NCI-H69 (cell line): ENCODE results near the gene ARHGEF28.

ENCODE experiments used
- DNase-seq: peaks from one replicate; lab custom pipeline; 2025; lab: John Stamatoyannopoulos, UW

Gene ARHGEF28

DNA sequence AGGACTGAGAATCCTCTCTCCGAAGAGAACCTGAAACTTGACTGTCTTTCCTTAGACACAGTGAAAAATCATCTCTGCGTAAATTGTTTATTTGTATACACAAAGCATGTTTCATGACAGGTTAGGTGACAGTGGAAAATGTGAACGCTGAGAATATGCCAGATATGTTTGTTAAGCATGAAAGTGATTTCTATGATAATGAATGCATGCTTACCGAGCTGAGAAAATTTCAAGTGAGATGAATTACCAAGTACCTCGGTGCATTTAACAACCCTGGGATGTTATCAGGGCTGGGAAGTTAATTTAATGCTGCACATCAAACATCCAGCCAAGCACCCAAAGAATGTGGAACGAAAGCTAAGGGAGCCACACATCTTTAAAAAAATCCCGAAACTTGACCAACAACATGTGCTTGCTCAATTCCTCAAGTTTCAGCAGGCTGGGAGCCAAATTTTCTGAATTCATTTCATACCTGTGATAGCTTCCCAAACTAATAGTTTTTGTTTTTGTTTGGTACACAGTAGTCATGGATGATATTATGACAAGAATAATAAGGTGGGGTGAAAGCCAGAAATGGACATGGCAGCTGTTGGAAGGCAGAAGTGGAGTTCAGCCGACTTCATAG, 336.9 kb downstream of the ARHGEF28 start:
- DNase-seq: no peak

DNA sequence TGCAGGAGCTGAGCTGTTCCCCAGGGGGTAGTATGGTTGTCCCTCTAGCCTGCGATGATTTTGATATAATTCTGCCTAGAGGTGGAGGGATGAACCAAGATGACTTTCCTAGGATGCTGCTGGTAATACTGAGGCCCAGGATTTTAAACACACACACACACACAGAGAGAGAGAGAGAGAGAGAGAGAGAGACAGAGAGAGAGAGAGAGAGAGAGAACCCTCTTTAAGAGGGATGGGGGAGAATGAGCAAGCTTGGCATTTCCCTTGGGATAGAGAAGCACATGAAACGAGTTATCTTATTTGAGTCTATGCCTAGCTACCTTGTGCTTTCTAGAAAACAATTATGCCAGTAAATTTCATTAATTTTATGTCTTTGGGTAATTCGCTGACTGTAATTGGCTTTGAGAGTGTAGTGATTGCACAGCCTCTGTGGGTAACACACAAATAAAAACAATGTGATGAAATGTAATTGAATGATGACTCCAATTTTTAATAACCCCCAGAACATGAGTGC, 338.4 kb downstream of the ARHGEF28 start:
- no peak for DNase-seq

DNA sequence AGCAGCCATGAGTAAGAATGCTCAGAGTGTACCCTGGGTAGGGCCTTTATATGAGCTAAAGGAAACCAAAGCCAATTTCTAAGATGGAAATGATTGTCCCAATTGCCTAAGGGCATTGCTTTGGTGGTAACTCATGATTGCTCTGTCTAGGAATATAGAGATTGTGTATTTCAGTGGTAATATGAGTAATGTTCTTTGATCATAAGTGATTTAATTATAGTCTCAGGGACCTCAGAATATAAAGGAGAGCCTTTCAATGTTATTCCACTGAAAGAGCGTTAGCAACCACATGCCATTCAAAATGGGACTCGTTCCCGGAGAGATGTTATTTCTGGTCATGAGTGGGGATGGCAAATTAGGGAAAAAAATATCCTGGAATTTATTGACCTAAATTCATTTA, 340.5 kb downstream of the ARHGEF28 start:
- DNase-seq: peak; percentile 96

- no peak for DNase-seq
Observed at GRCh38 chr5:73967347-73967746, 341.4 kb downstream of the ARHGEF28 start.

DNA sequence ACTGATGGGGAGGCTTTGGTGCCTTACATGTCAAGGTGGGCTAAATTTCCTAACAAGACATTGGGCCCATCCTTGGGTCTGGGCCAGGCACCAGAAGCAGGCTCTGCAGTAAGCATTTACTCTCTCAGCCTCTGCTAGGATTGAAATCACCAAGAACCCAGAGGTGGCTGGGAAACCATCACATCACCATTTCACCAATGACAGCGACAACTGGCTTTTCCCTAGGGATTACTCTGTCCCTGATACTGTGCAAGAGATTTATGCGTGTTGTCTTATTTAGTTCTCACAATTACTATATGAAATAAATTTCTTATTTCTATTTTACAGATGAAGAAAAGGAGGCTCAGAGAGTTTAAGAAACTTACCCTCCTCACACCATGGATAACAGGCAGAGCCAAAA, 342.2 kb downstream of the ARHGEF28 start:
- no peak for DNase-seq

DNA sequence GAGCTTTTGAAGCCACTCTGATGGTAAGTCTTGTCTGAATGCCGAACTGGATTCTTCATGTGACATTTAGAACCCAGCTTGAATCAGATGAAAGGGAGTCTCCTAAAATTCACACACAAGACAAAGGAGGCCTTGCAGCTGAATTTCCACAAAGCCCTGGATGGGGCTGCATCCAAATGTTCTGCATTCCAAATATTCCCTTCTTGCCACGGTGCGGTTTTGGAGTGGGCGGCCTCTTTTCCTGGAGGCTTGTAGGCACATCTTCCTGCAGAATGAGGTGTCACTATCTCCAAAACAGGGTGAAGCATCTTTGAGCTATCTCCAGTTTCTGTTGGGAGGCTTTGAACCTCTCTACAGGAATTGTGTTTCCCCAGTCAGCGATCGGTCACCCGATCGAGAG, 342.7 kb downstream of the ARHGEF28 start:
- DNase-seq: no peak

GRCh38 chr5:73969195-73970036, 343.4 kb downstream of the ARHGEF28 start:
- DNase-seq: peak; percentile 74

DNA sequence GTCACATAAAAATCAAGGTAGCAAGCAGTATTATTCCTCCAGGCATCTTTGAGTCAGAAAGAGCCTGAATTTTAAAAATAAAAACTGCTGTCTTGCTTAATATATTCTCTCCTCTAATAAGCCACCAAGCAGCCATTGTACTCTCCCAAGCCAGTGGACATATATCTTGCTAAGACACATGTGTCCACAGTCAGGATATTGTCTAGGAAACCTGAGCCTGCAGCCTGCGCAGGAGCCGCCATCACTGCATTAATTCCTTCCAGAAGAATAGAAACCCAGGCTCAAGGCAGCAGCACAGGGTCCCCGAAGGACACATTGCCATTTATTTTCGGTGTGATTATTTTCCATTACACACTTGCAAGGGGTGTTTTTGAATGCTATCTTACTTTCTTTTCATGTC, 345.3 kb downstream of the ARHGEF28 start:
- DNase-seq: no peak

GRCh38 chr5:73973135-73973534, 347.1 kb downstream of the ARHGEF28 start:
- no peak for DNase-seq

DNA sequence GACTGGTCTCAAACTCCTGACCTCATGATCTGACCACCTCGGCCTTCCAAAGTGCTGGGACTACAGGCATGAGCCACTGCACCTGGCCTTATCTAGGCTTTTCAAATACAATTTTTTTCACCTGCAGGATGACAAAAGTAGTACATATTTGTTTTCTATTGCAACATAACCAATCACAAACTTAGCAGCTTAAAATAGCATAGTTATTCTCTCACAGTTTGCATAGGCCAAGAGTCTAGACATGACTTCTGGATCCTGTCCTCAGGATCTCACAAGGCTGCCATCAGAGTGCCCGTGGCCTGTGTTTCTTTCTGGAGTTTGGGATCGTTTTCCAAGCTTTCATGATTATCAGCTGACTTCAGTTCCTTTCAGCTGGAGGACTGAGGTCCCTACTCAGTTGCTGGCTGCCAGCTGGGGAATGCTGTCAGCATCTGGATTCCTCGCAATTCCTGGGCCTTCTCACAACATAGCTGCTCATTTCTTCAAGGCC, 348.9 kb downstream of the ARHGEF28 start:
- no peak for DNase-seq

GRCh38 chr5:73975845-73976244, 349.8 kb downstream of the ARHGEF28 start:
- DNase-seq: no peak

DNA sequence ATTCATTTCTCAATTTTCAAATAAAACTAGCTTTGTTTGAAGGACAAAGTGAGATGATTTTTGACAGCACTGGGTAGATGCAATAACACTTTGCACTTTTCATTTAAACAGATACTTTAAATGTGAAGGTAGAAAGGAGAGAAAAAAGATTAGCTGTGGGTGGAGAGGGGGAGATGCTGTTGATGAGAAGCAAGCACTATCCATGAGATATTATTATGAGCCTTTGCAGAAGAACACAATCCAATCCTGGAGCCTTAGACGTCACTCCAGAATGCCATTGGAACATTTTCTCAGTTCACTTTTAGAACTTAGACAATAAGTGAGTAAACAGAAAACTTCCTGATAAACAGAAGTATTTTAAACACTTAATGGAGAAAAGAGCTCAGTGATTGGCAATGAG, 351.1 kb downstream of the ARHGEF28 start:
- DNase-seq: no peak

DNA sequence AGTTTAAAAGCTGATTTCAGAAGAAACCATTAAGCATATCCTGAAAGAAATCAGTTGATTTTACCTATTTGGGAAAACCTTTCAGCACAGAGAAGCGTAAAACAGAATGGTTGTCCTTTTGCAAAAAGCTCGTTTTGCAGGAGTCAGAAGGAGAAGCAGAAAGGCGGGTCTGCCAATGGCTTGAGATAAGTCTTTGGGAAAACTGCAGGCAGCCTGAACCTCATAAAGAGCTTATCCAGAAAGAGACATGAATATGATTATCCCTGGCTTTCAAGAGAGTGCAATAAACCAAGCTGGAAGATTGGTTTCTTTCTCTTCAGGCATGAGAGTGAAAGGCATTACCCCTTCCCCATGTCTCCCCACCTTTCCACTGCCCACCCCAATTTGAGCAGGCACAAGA, 353.3 kb downstream of the ARHGEF28 start:
- no peak for DNase-seq

DNA sequence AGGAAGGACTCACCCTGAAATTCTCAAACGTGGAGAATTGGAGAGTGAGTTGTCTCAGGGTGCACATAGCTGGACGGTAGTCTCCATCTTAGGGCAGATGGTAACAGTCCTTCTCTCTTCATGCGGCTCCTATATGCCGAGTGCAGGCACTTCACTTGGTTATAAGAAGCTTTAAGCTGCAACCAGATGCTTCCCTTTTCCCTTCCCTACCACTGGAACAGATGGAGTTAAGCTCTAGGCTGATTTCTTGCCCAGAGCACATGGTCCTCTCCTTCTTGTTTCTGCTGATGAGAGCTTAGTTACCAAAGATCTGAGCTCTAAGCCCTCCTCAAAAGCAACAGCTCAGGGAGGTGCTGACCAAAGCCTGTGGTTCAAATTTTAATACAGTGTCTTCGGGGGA, 355.7 kb downstream of the ARHGEF28 start:
- no peak for DNase-seq

- no peak for DNase-seq
Observed at GRCh38 chr5:73983644-73984043, 357.6 kb downstream of the ARHGEF28 start.

- peak; percentile 76 for DNase-seq
Observed at GRCh38 chr5:73985145-73985544, 359.1 kb downstream of the ARHGEF28 start.

DNA sequence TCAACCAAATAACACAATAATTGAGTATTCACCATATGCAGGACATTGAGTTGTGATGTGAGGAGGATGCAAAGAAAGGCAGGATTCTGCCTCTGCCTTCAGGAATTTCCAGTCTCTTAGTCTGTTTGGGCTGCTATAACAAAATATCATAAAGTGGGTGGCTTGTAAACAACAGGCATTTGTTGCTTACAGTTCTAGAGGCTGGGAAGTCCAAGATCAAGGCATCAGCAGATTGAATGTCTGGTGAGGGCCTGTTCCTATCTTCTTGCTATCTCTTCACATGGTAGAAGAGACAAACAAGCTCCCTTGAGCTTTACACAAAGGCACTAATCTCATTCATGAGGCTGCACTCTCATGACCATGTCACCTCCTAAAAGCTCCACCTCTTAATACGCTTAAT, 360.7 kb downstream of the ARHGEF28 start:
- DNase-seq: no peak

DNA sequence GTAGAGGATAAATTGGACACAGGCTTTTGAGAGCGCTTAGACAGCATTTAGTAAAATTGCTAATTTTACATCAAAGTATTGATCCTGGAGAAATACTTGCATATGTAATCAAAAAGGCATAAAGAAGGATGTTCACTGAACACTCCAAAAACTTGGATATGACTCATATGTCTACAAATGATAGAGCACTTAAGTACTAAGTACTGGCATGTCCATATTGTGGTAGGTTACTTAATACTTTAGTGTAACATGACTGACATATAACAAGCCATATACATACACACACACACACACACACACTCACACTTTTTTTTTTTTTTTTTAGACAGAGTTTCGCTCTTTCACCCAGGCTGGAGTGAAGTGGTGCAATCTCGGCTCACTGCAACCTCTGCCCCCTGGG, 361.9 kb downstream of the ARHGEF28 start:
- no peak for DNase-seq

GRCh38 chr5:73989956-73990355, 364.0 kb downstream of the ARHGEF28 start:
- DNase-seq: no peak
